GM21390 (cell line): ENCODE measurements around the gene B4GALNT3.

Source experiments
- ATAC-seq: cut with Tn5 transposase; IDR thresholded peaks from one replicate; pipeline ENCODE4 v1.9.1; 2021; ENCODE audit not compliant: unreplicated experiment

Gene B4GALNT3

GRCh38 chr12:590206-590750, 130.5 kb downstream of the B4GALNT3 start:
- ATAC-seq = no peak

DNA sequence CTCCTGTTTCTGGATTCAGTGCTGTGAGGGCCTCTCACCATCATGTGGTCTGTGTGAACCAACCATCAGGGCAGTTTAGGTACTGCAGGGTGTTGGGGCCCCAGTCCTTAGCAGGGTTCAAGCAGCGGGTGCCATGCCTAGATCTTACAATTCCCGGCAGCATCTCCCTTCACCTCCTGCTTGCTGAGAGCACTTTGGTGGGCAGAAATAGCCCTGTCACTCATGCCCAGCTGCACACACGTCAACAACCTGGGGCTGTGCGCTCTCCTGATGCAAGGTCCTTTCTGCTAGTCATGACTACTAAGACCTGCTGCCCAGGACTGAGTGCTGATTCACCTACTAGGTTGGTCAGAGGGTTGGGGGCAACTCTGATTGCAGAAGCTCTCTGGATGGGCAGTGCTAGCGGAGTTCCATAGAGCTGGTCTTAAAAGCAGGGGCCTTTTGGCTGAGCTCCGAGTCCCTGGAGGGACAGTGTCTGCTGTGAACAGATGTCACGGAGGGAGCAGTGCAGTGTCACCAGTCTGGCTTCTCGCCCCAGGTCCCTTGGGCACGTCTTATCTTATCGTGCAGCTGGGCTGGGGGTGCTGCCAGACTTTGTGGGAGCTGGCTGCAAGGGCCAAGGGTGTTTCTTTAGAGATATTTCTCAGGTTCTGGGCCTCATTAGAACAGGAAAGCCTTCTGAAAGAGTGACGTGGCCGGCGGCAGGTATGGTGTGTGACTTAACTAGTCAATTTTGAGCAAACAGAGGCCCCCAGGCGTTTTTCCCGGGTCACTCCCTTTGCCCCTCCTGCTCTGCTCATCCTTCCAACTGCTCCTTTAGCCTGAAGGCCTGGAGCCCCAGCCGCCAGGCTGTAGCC, 131.7 kb downstream of the B4GALNT3 start:
- ATAC-seq = no peak

GRCh38 chr12:592024-592505, 132.3 kb downstream of the B4GALNT3 start:
- no peak for ATAC-seq

DNA sequence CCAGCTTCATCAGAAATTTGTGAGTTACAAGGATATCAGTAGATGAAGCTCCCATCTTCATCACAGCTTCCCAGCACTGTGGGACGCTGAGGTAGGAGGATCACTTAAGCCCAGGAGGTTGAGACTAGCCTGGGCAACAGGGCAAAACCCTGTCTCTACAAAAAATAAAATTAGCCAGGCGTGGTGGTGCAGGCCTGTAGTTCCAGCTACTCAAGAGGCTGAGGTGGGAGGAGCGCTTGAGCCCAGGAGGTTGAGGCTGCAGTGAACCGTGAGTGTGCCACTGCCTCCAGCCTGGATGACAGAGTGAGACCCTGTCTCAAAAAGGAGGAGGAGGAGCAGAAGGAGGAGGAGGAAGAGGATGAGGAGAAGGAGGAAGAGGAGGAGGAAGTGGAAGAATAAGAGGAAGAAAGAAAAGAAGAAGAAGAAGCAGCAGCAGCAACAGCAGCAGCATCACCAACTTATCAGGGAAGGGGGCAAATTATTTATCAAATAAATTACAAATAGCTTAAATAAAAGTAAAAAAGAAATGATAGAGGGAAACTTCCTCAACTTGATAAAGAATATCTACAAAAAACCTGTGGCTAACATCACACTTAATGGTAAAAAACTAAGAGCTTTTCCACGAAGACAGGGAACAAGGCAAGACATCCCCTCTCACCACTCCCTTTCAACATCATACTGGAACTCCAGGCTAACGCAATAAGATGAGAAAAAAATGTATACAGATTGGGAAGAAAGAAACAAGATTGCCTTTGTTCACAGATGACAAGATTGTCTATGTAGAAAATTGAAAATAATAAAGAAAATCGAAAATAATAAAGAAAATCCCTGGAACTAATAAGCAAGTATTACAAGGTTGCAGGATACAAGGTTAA, 133.9 kb downstream of the B4GALNT3 start:
- no peak for ATAC-seq

- no peak for ATAC-seq
Measured at GRCh38 chr12:597926-598568, 138.3 kb downstream of the B4GALNT3 start.

DNA sequence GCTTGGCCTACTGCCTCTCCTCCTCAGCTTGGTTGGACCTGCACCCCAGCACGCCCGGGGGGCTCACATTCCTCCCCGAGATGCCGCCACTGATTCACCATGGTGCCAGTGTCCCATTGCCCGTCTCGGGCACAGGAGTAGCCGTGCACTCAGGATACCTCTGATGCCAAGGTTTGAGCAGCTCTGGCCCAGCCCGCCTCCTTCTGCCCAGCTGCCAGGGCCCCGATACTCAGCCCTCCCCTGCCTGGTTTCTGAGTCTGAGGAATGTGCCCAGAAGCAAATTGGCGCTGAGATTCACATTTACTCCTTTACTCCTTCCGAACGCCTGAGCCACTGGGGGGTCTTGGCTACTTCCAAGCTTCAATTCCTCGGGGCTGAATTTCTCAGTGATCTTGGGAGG, 140.0 kb downstream of the B4GALNT3 start:
- ATAC-seq = no peak

DNA sequence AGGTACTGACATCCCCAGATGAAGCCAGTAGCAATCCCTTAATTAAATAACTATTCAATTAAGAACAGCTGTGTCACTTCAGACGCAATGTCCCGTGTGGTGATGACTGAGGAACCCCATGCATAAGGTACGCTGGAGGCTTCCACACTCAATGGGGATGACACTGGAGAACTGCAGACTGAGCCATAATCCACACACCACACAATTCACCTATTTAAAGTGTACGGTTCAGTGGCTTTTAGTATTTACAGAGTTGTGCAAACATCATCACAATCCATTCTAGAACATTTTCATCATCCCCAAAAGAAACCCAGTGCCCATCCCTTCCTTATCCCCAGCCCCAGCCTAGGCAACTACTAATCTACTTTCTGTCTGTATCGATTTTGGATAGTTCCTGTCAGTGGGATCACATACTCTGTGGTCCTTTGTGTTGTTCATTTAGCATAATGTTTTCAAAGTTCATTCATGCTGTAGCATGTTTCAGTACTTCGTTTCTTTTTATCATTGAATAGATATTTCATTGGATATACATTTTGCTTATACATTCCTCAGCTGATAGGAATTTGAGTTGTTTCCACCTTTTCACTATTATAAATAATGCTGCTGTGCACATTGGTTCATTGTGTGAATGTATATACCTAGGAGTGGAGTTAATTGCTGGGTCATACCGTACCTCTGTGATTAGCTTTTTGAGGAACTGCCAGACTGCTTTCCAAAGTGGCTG, 142.4 kb downstream of the B4GALNT3 start:
- ATAC-seq = no peak

DNA sequence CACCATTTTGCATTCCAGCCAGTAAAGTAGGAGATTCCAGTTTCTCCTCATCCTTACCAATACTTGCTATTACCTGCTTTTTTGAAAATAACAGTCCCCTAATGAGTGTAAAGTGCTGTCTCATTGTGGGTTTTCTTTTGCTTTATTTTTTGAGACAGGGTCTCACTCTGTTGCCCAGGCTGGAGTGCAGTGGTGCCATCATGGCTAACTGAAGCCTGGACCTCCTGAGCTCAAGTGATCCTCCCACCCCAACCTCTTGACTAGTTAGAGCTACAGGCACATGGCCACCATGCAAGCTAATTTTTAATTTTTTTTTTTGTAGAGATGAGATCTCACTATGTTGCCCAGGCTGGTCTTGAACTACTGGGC, 142.9 kb downstream of the B4GALNT3 start:
- ATAC-seq = no peak

GRCh38 chr12:604956-605355, 145.2 kb downstream of the B4GALNT3 start:
- no peak for ATAC-seq

DNA sequence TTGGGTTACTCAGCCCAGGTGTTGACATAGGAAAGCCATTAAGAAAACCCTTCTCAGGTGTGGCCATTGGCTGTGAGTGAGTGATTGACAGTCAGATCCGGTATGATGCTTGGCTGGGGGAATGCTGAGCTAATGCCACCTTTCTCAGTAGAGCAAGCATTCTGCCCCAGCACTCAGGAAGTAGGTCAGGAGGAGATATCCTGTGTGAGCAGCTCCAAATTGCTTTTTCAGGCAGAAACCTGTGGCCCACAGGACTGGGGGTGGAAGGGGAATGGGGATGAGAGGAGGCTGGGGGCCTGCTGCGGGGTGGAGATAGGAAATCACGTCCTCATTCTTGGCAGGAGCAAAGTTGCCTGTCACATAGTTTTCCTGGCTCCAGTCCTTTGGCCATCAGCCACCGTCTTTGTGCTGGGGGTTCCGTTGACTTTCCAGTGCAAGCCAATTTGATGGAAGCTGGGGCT, 147.8 kb downstream of the B4GALNT3 start:
- ATAC-seq = no peak

GRCh38 chr12:608413-608812, 148.7 kb downstream of the B4GALNT3 start:
- ATAC-seq = no peak

DNA sequence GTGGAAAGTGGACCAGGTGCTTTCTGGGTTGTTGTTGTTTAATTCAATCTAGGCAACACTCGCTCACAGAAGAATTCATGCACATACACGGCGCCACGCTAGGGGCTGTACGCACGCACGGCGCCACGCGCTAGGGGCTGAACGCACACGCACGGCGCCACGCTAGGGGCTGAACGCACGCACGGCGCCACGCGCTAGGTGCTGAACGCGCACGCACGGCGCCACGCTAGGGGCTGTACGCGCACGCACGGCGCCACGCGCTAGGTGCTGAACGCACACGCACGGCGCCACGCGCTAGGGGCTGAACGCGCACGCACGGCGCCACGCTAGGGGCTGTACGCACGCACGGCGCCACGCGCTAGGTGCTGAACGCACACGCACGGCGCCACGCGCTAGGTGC, 149.2 kb downstream of the B4GALNT3 start:
- ATAC-seq = no peak

- no peak for ATAC-seq
Measured at GRCh38 chr12:611721-612120, 152.0 kb downstream of the B4GALNT3 start.

DNA sequence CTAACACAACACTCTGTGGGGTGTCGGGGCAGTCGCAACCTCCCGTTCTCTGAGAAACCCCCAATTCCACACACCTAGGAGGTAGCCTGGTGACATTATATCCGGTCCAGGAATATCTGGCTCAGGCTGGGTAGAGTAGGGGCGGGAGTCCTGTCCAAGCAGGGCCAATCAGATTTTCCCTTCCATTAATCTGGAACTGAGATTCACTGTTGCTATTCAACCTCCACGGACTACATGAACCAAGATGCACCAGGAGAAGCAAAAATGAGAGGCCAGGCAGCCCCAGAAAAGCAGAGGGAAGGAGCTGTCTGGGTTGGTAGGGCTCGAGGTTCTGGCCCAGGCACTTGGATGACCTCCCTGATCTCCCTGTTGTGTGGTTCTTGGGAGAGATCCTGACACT, 152.6 kb downstream of the B4GALNT3 start:
- ATAC-seq = no peak

GRCh38 chr12:612886-613285, 153.1 kb downstream of the B4GALNT3 start:
- ATAC-seq = no peak
